SK-N-MC (cell line): ENCODE results near the gene STMN1.
"Not testable (repeated sequence)": the region's sequence is repeated elsewhere in the genome, so short reads cannot be mapped to it uniquely, and the experiment has no call there.

Experiments
- EZH2 ChIP-seq: fragments of 200-600 bp; sonication (generic); IDR thresholded peaks from one replicate; pipeline ENCODE4 v1.6.1; 2017; ENCODE audit warnings: antibody characterized with exemption
- FOXP2 ChIP-seq: optimal IDR thresholded peaks from 2 replicates; pipeline ENCODE3; 2011; ENCODE audit warnings: mild to moderate bottlenecking, moderate library complexity; ENCODE audit not compliant: insufficient read depth; ENCODE audit errors: extremely low read length, control extremely low read depth
- POLR2AphosphoS5 ChIP-seq: IDR thresholded peaks from 2 replicates; pipeline ENCODE4 v1.6.1; 2012; ENCODE audit warnings: mild to moderate bottlenecking, low read depth, low read length, borderline replicate concordance

DNA sequence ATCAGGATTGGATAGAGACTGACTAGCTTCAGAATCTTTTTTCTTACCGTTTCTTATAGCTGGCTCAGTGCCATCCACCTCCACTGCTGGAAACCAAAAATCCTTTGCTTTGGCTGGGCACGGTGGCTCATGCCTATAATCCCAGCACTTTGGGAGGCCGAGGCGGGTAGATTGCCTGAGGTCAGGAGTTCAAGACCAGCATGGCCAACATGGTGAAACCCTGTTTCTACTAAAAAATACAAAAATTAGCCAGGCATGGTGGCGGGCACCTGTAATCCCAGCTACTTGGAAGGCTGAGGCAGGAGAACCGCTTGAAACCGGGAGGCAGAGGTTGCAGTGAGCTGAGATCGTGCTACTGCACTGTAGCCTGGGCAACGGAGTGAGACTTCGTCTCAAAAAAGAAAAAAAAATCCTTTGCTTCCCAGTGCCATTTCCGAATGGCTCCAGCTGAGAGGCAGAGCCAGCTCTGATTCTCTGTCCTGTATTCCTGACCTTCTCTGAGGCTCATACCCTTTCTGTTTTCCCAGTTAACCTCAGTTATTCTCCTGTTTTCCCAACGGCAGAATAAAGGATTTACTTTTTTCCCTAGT is 26.7 kb upstream of the STMN1 start:
- not testable (repeated sequence) for TF ChIP-seq EZH2, POLR2AphosphoS5, FOXP2
